ENCODE data around the gene CLCN6. TPM values are rescaled to one million over a fixed set of nuclear protein-coding genes. Genes with fewer than 3 reads are reported as not detected.

The CLCN6 gene
- total RNA-seq, 1 experiment from 2014 or later = 6.1 TPM

- H3K9me3 ChIP-seq = no peaks in the 10 kb centered on the region
- no peaks in the 10 kb centered on the region for H3K36me3 ChIP-seq
- no peaks in the 10 kb centered on the region for H3K27me3 ChIP-seq
- no peak for DNase-seq
- H3K4me3 ChIP-seq = no peak overlapping the region
These were observed 28.2 kb upstream of the CLCN6 start for GRCh38 chr1:11777658-11778322.

DNA sequence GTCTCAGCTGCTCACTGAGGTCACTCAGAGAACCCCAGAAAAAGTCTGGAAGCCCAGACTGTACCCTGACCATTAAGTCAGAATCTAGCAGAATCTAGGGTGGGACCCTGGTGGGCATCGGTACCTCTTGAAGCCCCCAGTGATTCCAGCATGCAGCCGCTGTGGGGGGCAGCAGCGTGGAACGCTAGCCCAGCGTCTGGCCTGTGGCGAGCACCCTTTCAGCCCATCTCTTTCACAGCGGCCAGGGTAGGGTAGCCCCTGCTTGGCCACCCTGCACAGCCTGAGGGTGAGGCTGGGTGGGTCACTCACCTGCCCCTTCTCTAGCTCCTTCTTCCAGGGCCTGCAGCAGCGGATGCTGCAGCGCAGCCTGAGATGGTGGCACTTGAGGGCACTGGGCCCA lies 27.7 kb upstream of the CLCN6 start:
- DNase-seq = no peak
- H3K36me3 ChIP-seq = no peaks in the 10 kb centered on the region
- no peak overlapping the region for H3K4me3 ChIP-seq
- no peaks in the 10 kb centered on the region for H3K27me3 ChIP-seq
- no peaks in the 10 kb centered on the region for H3K9me3 ChIP-seq

DNA sequence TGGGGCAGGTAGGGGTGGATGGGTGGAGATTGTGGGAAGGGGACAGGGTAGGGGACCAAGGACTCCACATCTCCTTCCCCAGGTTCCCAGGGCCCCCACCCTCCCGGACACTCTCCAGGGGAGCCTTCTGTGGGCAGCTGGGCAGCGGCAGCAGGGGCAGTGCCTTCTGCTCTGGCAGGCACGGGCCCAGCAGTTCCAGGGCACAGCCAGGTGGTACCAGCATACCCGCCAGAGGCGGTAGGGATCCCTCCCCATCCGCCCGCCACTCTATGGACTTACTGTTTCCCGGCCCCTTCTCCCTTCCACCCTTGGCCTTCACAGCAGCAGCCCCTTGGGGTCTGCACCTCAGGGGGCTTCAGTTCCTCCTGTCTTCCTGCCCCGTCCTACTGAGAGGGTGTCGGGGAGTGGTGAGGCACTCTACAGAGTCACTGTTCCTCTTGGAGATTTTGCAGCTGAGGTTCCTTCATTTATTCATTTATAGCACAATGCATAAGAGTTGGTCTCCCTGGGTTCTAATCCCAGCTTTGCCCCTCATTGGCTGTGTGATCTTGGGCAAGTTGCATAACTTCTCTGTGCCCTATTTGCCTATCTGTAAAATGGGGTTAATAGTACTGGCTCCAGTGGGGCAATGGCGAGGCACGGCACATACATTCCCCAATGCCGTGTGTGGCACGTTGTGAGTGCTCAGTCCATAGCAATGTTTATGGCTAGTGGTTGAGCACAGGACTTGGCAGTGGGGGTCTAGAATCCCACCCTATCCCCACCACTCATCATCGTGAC lies 27.0 kb upstream of the CLCN6 start:
- no peaks in the 10 kb centered on the region for H3K36me3 ChIP-seq

DNA sequence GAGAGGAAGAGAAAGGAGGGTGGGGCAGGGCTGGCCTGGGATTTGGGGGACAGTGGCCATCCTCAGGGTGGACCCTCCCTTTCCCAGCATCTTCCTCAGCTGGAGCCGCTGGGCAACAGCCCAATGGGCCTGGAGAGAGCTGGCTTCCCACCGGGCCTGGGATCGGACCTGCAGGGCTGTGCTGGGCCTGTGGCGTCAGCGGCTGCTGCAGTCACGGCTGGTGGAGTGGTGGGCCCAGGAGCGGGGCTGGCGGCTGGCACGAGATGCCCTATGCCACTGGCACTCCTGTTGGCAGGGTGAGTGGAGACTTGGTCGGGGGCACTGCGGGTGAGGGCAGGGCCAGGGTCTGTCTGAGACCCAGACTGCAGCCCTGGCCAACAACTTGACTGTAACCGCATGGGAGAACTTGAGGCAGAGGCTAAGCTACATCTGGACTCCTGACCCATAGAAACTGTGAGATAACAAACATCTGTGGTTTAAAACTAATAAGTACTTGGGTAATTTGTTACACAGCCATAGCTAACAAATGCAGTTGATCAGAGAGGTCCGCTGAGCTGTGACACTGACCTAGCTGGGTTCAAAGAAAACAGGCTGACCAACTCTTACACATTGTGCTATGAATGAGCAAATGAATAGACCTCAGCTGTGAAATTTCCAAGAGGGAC lies 26.1 kb upstream of the CLCN6 start:
- no peaks in the 10 kb centered on the region for H3K9me3 ChIP-seq
- no peak overlapping the region for H3K4me3 ChIP-seq
- no peak for DNase-seq
- H3K36me3 ChIP-seq = no peaks in the 10 kb centered on the region
- no peaks in the 10 kb centered on the region for H3K27me3 ChIP-seq

More for the DNA sequence above, 27.0 kb upstream of the CLCN6 start:
- Histone ChIP-seq H3K27me3 (no peaks in the 10 kb centered on the region), H3K9me3 (no peaks in the 10 kb centered on the region), H3K4me3 (no peak overlapping the region)
- no peak for DNase-seq

DNA sequence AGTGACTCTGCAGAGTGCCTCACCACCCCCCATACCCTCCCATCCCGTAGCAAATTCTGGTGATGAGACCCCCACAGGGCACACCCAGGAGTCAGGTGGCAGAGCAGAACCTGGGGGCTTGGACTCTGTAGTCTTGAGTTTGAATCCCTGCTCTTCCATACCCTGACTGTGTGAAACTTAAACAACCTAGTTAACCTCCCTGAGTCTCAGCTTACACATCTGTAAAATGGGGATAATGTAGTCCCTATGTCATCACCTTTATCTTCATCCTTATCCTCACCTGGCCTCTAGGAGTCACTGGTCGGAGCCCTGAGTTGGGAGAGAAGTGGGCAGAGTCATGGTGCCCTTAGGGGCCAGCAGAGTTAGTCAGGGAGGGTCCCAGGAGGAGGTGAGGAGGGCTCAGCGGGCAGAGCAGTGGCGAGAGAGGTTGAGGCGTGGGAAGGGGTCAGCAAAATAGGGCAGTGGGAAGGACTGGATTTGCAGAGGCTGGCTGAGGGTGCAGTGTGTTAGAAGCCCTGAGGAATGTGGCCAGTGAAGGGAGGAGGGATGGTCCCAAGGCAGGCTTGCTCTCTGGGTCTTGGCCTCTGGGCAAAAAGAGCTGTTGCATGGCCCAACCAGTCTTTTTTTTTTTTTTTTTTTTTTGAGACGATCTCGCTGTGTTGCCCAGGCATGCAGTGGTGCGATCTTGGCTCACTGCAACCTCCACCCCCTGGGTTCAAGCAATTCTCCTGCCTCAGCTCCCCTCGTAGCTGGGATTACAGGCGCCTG lies 25.4 kb upstream of the CLCN6 start:
- no peak for DNase-seq
- Histone ChIP-seq H3K9me3 (no peaks in the 10 kb centered on the region), H3K27me3 (no peaks in the 10 kb centered on the region), H3K4me3 (no peak overlapping the region), H3K36me3 (no peaks in the 10 kb centered on the region)

DNA sequence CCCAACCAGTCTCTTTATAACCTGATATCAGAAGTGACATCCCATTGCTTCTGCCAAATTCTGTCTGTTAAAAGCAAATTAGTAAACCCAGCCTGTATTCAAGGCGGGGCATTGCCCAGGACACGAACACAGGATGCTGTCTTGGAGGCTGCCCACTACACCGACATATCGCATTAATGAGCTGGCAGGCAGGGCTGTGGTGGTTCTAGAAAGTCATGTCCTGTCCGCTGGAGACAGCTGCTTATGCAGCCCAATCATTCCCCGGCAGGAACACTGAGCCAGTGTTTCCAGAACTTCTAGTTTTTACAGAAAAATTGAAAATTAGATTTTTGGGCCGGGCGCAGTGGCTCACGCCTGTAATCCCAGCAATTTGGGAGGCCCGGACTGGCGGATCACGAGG lies 24.7 kb upstream of the CLCN6 start:
- Histone ChIP-seq H3K27me3 (no peaks in the 10 kb centered on the region), H3K9me3 (no peaks in the 10 kb centered on the region), H3K4me3 (no peak overlapping the region), H3K36me3 (no peaks in the 10 kb centered on the region)
- peak; percentile 40 for DNase-seq

DNA sequence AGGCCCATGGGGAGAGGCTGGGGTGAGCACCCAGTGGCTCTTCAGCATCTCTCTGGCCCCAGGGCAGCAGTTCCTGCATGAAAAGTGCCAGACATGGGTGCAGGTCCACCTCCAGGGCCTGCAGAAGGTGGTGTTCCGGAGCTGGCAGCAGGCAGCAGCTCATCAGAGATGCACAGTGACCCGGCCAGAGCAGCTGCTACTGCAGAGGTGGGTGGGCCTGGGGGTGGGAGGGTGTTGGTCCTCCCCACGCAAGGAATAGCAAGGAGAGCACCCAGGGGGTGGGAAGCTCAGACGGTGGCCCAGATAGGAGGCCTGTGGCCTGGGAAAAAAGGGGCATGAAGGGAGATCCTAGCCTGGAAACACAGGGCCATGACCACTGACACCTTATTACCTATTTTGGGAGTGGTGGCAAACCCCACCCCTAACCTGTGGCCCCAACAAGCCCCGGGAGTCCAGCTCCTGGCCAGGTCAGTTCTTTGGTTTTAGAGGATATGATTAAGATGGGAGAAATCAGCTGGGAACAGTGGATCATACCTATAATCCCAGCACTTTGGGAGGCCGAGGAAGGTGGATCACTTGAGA lies 23.8 kb upstream of the CLCN6 start:
- Histone ChIP-seq H3K36me3 (no peaks in the 10 kb centered on the region), H3K4me3 (no peak overlapping the region), H3K27me3 (no peaks in the 10 kb centered on the region), H3K9me3 (no peaks in the 10 kb centered on the region)
- no peak for DNase-seq

DNA sequence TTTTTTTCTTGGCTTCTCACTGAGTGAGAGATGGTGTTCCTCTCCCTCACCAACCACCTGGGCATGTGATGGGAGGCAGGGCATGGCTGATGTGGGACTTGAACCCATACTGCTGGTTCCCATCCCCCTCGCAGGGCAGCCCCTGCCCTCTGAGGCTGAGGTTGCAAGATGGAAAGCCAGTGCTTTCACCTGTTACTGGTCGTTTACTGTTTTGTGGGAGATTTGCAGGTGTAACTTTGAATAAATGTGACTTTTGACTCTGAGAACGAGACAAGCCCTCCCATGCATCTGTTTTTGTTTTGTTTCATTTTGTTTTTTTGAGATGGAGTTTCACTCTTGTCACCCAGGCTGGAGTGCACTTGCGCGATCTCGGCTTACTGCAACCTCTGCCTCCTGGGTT lies 22.4 kb upstream of the CLCN6 start:
- no peaks in the 10 kb centered on the region for H3K27me3 ChIP-seq
- H3K9me3 ChIP-seq = no peaks in the 10 kb centered on the region
- H3K4me3 ChIP-seq = no peak overlapping the region
- DNase-seq = no peak
- no peaks in the 10 kb centered on the region for H3K36me3 ChIP-seq

- no peak overlapping the region for H3K4me3 ChIP-seq
- H3K9me3 ChIP-seq = no peaks in the 10 kb centered on the region
- H3K27me3 ChIP-seq = no peaks in the 10 kb centered on the region
- DNase-seq = no peak
- H3K36me3 ChIP-seq = no peaks in the 10 kb centered on the region
These were observed 21.6 kb upstream of the CLCN6 start for GRCh38 chr1:11784256-11784992.

DNA sequence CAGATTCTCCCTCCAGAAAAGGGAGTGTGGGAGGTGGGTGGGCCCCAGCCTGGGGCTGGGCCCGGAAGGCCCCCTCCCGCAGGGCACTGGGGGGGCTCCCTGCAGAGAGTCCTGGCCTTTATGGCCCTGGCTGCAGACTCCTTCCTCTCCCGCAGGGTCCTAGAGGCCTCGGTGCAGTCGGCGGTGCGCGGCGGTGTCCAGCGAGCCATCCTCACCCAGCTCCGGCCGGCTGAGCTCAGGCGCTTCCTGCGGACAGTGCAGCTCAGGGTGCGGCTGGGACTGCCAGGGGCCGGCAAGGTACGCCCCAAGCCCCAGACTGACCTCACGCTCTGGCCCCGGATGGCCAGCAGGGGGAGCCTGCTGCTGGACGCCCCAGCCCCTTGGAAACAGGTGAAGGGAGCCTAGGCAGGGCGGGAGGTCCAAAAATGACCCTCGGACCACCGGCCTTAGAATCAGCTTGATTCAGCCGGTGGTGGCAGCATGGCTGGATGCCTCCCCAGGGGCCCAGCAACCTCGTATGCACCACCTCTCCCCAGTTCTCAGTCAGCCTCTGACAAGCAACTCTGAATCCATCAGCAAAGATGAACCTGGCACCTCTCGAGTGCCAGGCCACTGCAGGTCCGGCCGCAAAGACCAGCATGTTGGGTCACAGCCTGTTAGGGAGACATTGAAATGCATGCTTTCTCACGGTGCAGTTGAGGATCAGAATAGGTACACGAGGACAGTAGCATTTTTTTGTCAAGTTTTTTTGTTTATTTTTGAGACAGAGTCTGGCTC lies 20.8 kb upstream of the CLCN6 start:
- no peaks in the 10 kb centered on the region for H3K36me3 ChIP-seq
- H3K4me3 ChIP-seq = no peak overlapping the region
- no peaks in the 10 kb centered on the region for H3K27me3 ChIP-seq
- H3K9me3 ChIP-seq = no peaks in the 10 kb centered on the region
- DNase-seq = peak; percentile 37

GRCh38 chr1:11786168-11786567 lies 19.8 kb upstream of the CLCN6 start:
- Histone ChIP-seq H3K9me3 (no peaks in the 10 kb centered on the region), H3K4me3 (no peak overlapping the region), H3K27me3 (no peaks in the 10 kb centered on the region), H3K36me3 (no peaks in the 10 kb centered on the region)
- DNase-seq = no peak

- DNase-seq = no peak
- no peaks in the 10 kb centered on the region for H3K36me3 ChIP-seq
- no peaks in the 10 kb centered on the region for H3K27me3 ChIP-seq
- no peaks in the 10 kb centered on the region for H3K9me3 ChIP-seq
- H3K4me3 ChIP-seq = no peak overlapping the region
These were observed 18.7 kb upstream of the CLCN6 start for GRCh38 chr1:11787251-11787803.

GRCh38 chr1:11787804-11788436 lies 18.1 kb upstream of the CLCN6 start:
- no peak for DNase-seq
- Histone ChIP-seq H3K9me3 (no peaks in the 10 kb centered on the region), H3K36me3 (no peaks in the 10 kb centered on the region), H3K27me3 (no peaks in the 10 kb centered on the region), H3K4me3 (no peak overlapping the region)

DNA sequence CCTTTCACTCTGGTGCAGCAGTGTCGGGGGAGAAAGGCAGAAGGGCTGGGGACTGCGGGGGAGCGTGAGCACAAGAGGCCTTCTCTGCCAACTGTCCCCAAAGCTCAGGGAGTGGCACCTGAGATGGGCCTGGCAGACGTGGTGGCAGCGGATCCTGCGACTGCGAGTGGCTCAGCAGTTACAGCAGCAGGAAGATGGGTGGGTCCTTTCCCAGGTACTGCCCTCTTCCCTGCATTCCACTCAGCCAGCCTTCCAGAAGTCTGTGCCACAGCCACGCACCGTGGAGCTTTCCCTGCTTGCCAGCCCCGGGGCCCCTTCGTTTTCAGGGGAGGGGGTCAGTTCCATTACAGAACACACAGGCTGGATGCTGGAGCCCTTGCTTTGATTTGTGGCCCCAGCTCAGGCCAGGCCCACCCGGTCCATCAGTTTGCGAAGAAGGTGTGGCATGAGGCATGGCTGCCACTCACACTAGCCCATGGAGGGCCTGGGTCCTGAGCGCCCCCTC lies 17.4 kb upstream of the CLCN6 start:
- Histone ChIP-seq H3K36me3 (no peaks in the 10 kb centered on the region), H3K27me3 (no peaks in the 10 kb centered on the region), H3K4me3 (no peak overlapping the region), H3K9me3 (no peaks in the 10 kb centered on the region)
- DNase-seq = no peak

Measured in MG63 (cell line).